Liver (tissue), 9 donors: ENCODE data around the gene MRPL18. TPM values are rescaled to one million over a fixed set of nuclear protein-coding genes. Genes with fewer than 3 reads are reported as not detected.

ENCODE experiments used
- DNase-seq: peaks from one replicate; pipeline ENCODE4 v3.0.0-alpha.2; 2017; ENCODE audit warnings: low spot score
- H3K27ac ChIP-seq, 2 donors: one replicate each; pipeline ENCODE4 v1.7.0; 2013; ENCODE audit warnings: inconsistent platforms in 2 of 2, low read length in 2 of 2, control low read depth in 1 of 2, low read depth in 1 of 2, mild to moderate bottlenecking in 1 of 2
- H3K27me3 ChIP-seq, 4 donors: one replicate each; pipeline versions ENCODE4 v1.6.1 to v1.7.0; 2013; ENCODE audit warnings: low read length in 3 of 4, inconsistent platforms in 1 of 4, mild to moderate bottlenecking in 1 of 4, moderate library complexity in 1 of 4; ENCODE audit not compliant: control insufficient read depth in 4 of 4, insufficient read depth in 4 of 4
- H3K36me3 ChIP-seq, 4 donors: one replicate each; pipeline versions ENCODE4 v1.6.1 to v1.7.0; 2013; ENCODE audit warnings: low read length in 3 of 4, mild to moderate bottlenecking in 3 of 4, low read depth in 1 of 4, moderate library complexity in 1 of 4; ENCODE audit not compliant: control insufficient read depth in 4 of 4, insufficient read depth in 3 of 4
- H3K4me1 ChIP-seq, 4 donors: one replicate each; pipeline versions ENCODE4 v1.6.1 to v1.7.0; 2013; ENCODE audit warnings: low read length in 3 of 4, mild to moderate bottlenecking in 3 of 4, moderate library complexity in 1 of 4; ENCODE audit not compliant: control insufficient read depth in 4 of 4, insufficient read depth in 4 of 4
- H3K4me3 ChIP-seq, 3 donors: one replicate each; pipeline versions ENCODE4 v1.6.1 to v1.7.0; 2013; ENCODE audit warnings: low read length in 3 of 3, control low read depth in 1 of 3, low read depth in 1 of 3, mild to moderate bottlenecking in 1 of 3
- H3K9ac ChIP-seq, 2 donors: one replicate each; pipeline ENCODE4 v1.7.0; 2013; ENCODE audit warnings: low read length in 2 of 2, mild to moderate bottlenecking in 2 of 2, moderate library complexity in 2 of 2, control low read depth in 1 of 2, low read depth in 1 of 2
- H3K9me3 ChIP-seq, 4 donors: one replicate each; pipeline versions ENCODE4 v1.6.1 to v1.7.0; 2013; ENCODE audit warnings: low read length in 3 of 4; ENCODE audit not compliant: control insufficient read depth in 4 of 4
- ATF3 ChIP-seq: IDR thresholded peaks from 2 replicates; pipeline ENCODE4 v1.6.1; 2016; ENCODE audit warnings: antibody characterized with exemption
- CTCF ChIP-seq: fragments of 150-350 bp; IDR thresholded peaks from 2 replicates; pipeline ENCODE4 v1.5.1; 2017; ENCODE audit warnings: improper control_type of control experiment, low read depth, low read length; ENCODE audit not compliant: missing input control
- EGR1 ChIP-seq, 2 donors: IDR thresholded peaks; 2 replicates each; pipeline ENCODE4 v1.6.1; 2016 to 2018; ENCODE audit warnings: antibody characterized with exemption in 2 of 2, low read depth in 2 of 2
- FOXA1 ChIP-seq: IDR thresholded peaks from 2 replicates; pipeline ENCODE4 v1.6.1; 2016; ENCODE audit warnings: antibody characterized with exemption
- FOXA2 ChIP-seq: IDR thresholded peaks from 2 replicates; pipeline ENCODE4 v1.6.1; 2016; ENCODE audit warnings: antibody characterized with exemption
- GABPA ChIP-seq, 2 donors: IDR thresholded peaks in 1 of 2; conservative IDR thresholded peaks in 1 of 2; 2 replicates each; pipeline ENCODE4 v1.6.1; 2016; ENCODE audit warnings: antibody characterized with exemption in 2 of 2, mild to moderate bottlenecking in 1 of 2, moderate library complexity in 1 of 2
- HNF4A ChIP-seq, 2 donors: conservative IDR thresholded peaks; 2 replicates each; pipeline ENCODE4 v1.6.1; 2016; ENCODE audit warnings: antibody characterized with exemption in 2 of 2, mild to moderate bottlenecking in 2 of 2
- HNF4G ChIP-seq: IDR thresholded peaks from 2 replicates; pipeline ENCODE4 v1.6.1; 2016; ENCODE audit warnings: antibody characterized with exemption
- JUND ChIP-seq, 2 donors: IDR thresholded peaks; 2 replicates each; pipeline ENCODE4 v1.6.1; 2016; ENCODE audit warnings: antibody characterized with exemption in 2 of 2
- MAX ChIP-seq: IDR thresholded peaks from 2 replicates; pipeline ENCODE4 v1.6.1; 2016; ENCODE audit warnings: antibody characterized with exemption
- NR2F2 ChIP-seq: IDR thresholded peaks from 2 replicates; pipeline ENCODE4 v1.6.1; 2016; ENCODE audit warnings: antibody characterized with exemption
- RAD21 ChIP-seq, 2 donors: IDR thresholded peaks; 2 replicates each; pipeline ENCODE4 v1.6.1; 2016; ENCODE audit warnings: antibody characterized with exemption in 2 of 2, mild to moderate bottlenecking in 2 of 2
- REST ChIP-seq: IDR thresholded peaks from 2 replicates; pipeline ENCODE4 v1.6.1; 2016; ENCODE audit warnings: antibody characterized with exemption, mild to moderate bottlenecking
- RXRA ChIP-seq, 2 donors: IDR thresholded peaks; 2 replicates each; pipeline ENCODE4 v1.6.1; 2017 to 2018; ENCODE audit warnings: antibody characterized with exemption in 2 of 2, mild to moderate bottlenecking in 1 of 2
- SP1 ChIP-seq: IDR thresholded peaks from 2 replicates; pipeline ENCODE4 v1.6.1; 2018; ENCODE audit warnings: antibody characterized with exemption, mild to moderate bottlenecking
- TAF1 ChIP-seq: conservative IDR thresholded peaks from 2 replicates; pipeline ENCODE4 v1.6.1; 2016; ENCODE audit warnings: antibody characterized with exemption, mild to moderate bottlenecking
- YY1 ChIP-seq: IDR thresholded peaks from 2 replicates; pipeline ENCODE4 v1.6.1; 2016; ENCODE audit warnings: antibody characterized with exemption, mild to moderate bottlenecking
- ZBTB33 ChIP-seq: IDR thresholded peaks from 2 replicates; pipeline ENCODE4 v1.6.1; 2016; ENCODE audit warnings: antibody characterized with exemption
- WGBS: extraction: QIAGEN DNeasy Blood & Tissue Kit; methylation state at CpG from one replicate; pipeline ENCODE4 v1.1.7; 2013; 5-methylcytosine and 5-hydroxymethylcytosine counted together
- polyA plus RNA-seq, 2 donors: library from polyadenylated mRNA; stranded (reverse) in 1 of 2; unstranded in 1 of 2; fragments of 200-250 nt in 1 of 2; fragments of >200 nt in 1 of 2; fragmentation: Nextera tagmentation in 1 of 2; extraction: Ambion mirVana in 1 of 2; gene quantifications; one replicate each; pipeline versions ENCODE4 v1.2.1 to v1.2.3, GENCODE V29; 2013 to 2015
- total RNA-seq, 2 donors: library from RNA; depleted of rRNA; stranded (reverse); fragments of >200 nt; gene quantifications; one replicate each; pipeline ENCODE4 v1.2.3, GENCODE V29; 2014
- donor health status: healthy.
- donor health status: healthy.
- donor health status: healthy.
- donor health status: healthy.
- donor health status: healthy.

Gene MRPL18
- total and polyA plus RNA-seq, 4 donors, result 32.5 to 61.9 (median 41.9) TPM

GRCh38 chr6:159788276-159788675, 2.0 kb upstream of the MRPL18 start:
- H3K4me3 ChIP-seq, result peak overlapping the region; percentile 73 to 98 (median 97)
- peak overlapping the region; percentile 82 to 97 for H3K9ac ChIP-seq
- 37% methylated on average over 15 of the region's 15 CpGs for WGBS
- DNase-seq, result no peak
- peaks cover 3 to 32% (median 25%) of the 10 kb centered on the region in 4 donors for H3K4me1 ChIP-seq
- no peaks in the 10 kb centered on the region for H3K9me3 ChIP-seq
- TF ChIP-seq RAD21 (IDR thresholded peaks at IDR 0.05) (no peak), REST (no peak), CTCF (no peak)
- peaks cover 5 to 34% (median 32%) of the 10 kb centered on the region in 4 donors for H3K36me3 ChIP-seq
- no peaks in the 10 kb centered on the region for H3K27me3 ChIP-seq
- peak overlapping the region; percentile 88 to 99 for H3K27ac ChIP-seq

- H3K9ac ChIP-seq, result peak overlapping the region; percentile 82 to 97
- TF ChIP-seq ATF3 (no peak), RXRA (IDR thresholded peaks at IDR 0.05) (peak; percentile 82 to 84), HNF4G (no peak), CTCF (no peak), YY1 (no peak), GABPA (IDR thresholded peaks at IDR 0.05 in 1 of 2, conservative IDR thresholded peaks at IDR 0.05 in 1 of 2) (no peak), ZBTB33 (no peak), RAD21 (IDR thresholded peaks at IDR 0.05) (peak; percentile 30 to 37), JUND (IDR thresholded peaks at IDR 0.05) (no peak), HNF4A (conservative IDR thresholded peaks at IDR 0.05) (peak in 1 of 2 donors; percentile 7), TAF1 (no peak), FOXA2 (no peak), SP1 (peak; percentile 27), MAX (no peak), EGR1 (IDR thresholded peaks at IDR 0.05; ENCODE audit: low read depth in 2 of 2) (no peak), NR2F2 (no peak), REST (no peak), FOXA1 (no peak)
- peak overlapping the region; percentile 88 to 99 for H3K27ac ChIP-seq
- no peaks in the 10 kb centered on the region for H3K27me3 ChIP-seq
- no peaks in the 10 kb centered on the region for H3K9me3 ChIP-seq
- H3K36me3 ChIP-seq, result peaks cover 5 to 29% (median 26%) of the 10 kb centered on the region in 4 donors
- H3K4me1 ChIP-seq, result peaks cover 3 to 32% (median 25%) of the 10 kb centered on the region in 4 donors
- DNase-seq, result peak; percentile 64
- H3K4me3 ChIP-seq, result peak overlapping the region; percentile 73 to 98 (median 97)
- WGBS, result under 1% methylated on average over 60 of the region's 60 CpGs
Observed at GRCh38 chr6:159788753-159789376, 1.4 kb upstream of the MRPL18 start.
